ENCODE results near the gene SLC24A4.

The SLC24A4 gene

DNA sequence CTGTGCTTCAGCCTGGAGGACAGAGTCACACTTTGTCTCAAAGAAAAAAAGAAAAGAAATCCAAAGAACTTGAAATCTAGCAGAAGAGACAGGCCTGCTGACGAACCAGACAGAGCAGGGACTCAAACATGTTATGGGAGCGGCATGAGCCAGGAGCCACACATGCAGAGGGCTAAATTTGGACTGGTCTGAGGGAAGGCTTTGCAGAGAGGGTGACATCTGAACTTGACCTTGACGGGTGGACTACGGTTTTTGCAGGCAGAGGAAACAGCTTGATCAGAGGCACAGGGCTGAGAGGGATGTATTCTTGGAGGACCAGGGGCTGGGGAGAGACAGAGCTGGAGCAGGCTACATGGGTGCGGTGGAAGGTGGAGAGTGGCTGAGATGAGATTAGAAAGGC lies 20.5 kb upstream of the SLC24A4 start:
- H3K9me3 ChIP-seq (ENCODE audit: control extremely low read depth in 1 of 5, control insufficient read depth in 4 of 5, insufficient read depth in 2 of 5, low read depth in 1 of 5, low read length in 4 of 5): no peaks in the 10 kb centered on the region
- no peaks in the 10 kb centered on the region for H3K4me1 ChIP-seq (ENCODE audit: control extremely low read depth in 1 of 4, control insufficient read depth in 4 of 4, insufficient read depth in 4 of 4, low read length in 3 of 4)
- ChIA-PET POLR2A (no interaction called here), CTCF (no interaction called here)
- no peak overlapping the region for H3K4me3 ChIP-seq (ENCODE audit: control insufficient read depth in 1 of 7, extremely low read depth in 1 of 7, insufficient read depth in 4 of 7, low read depth in 2 of 7, low read length in 6 of 7)
- H3K27ac ChIP-seq (ENCODE audit: insufficient read depth in 1 of 2, low read depth in 1 of 2, low read length in 2 of 2, poor library complexity in 1 of 2, severe bottlenecking in 2 of 2): no peak overlapping the region
- H3K36me3 ChIP-seq (ENCODE audit: control insufficient read depth in 4 of 4, insufficient read depth in 4 of 4, low read length in 3 of 4): no peaks in the 10 kb centered on the region
- no peak for DNase-seq
- 93% methylated on average over 5 of the region's 5 CpGs for WGBS (ENCODE audit: insufficient coverage)
- peaks cover 0 to 15% (median 9%) of the 10 kb centered on the region in 5 experiments for H3K27me3 ChIP-seq (replicated peaks in 2 of 5; ENCODE audit: control insufficient read depth in 4 of 5, insufficient read depth in 5 of 5, low read length in 4 of 5)

- POLR2A ChIA-PET: no interaction called here
- Histone ChIP-seq H3K27ac (ENCODE audit: insufficient read depth in 1 of 2, low read depth in 1 of 2, low read length in 2 of 2, poor library complexity in 1 of 2, severe bottlenecking in 2 of 2) (no peak overlapping the region), H3K4me3 (ENCODE audit: control insufficient read depth in 1 of 7, extremely low read depth in 1 of 7, insufficient read depth in 4 of 7, low read depth in 2 of 7, low read length in 6 of 7) (no peak overlapping the region), H3K4me1 (ENCODE audit: control extremely low read depth in 1 of 4, control insufficient read depth in 4 of 4, insufficient read depth in 4 of 4, low read length in 3 of 4) (no peaks in the 10 kb centered on the region), H3K9me3 (ENCODE audit: control extremely low read depth in 1 of 5, control insufficient read depth in 4 of 5, insufficient read depth in 2 of 5, low read depth in 1 of 5, low read length in 4 of 5) (peaks cover 0 to 4% (median 0%) of the 10 kb centered on the region in 5 experiments), H3K27me3 (replicated peaks in 2 of 5; ENCODE audit: control insufficient read depth in 4 of 5, insufficient read depth in 5 of 5, low read length in 4 of 5) (peaks cover 0 to 14% (median 1%) of the 10 kb centered on the region in 5 experiments), H3K36me3 (ENCODE audit: control insufficient read depth in 4 of 4, insufficient read depth in 4 of 4, low read length in 3 of 4) (no peaks in the 10 kb centered on the region)
- no CpG with 5 or more reads among the region's 8 CpGs for WGBS (ENCODE audit: insufficient coverage)
- CTCF ChIA-PET: no interaction called here
- no peak for DNase-seq
Observed at GRCh38 chr14:92308716-92309115, 14.2 kb upstream of the SLC24A4 start.

GRCh38 chr14:92309968-92310530 lies 12.9 kb upstream of the SLC24A4 start:
- H3K27ac ChIP-seq (ENCODE audit: insufficient read depth in 1 of 2, low read depth in 1 of 2, low read length in 2 of 2, poor library complexity in 1 of 2, severe bottlenecking in 2 of 2): no peak overlapping the region
- ChIA-PET CTCF (interaction anchor here (0.6 kb wide), 1 partner anchor 125 kb away, joined by 4 read pairs; no protein-coding TSS in a partner anchor), POLR2A (no interaction called here)
- no peaks in the 10 kb centered on the region for H3K36me3 ChIP-seq (ENCODE audit: control insufficient read depth in 4 of 4, insufficient read depth in 4 of 4, low read length in 3 of 4)
- peaks cover 0 to 12% (median 0%) of the 10 kb centered on the region in 5 experiments for H3K27me3 ChIP-seq (replicated peaks in 2 of 5; ENCODE audit: control insufficient read depth in 4 of 5, insufficient read depth in 5 of 5, low read length in 4 of 5)
- DNase-seq: no peak
- no peak overlapping the region for H3K4me3 ChIP-seq (ENCODE audit: control insufficient read depth in 1 of 7, extremely low read depth in 1 of 7, insufficient read depth in 4 of 7, low read depth in 2 of 7, low read length in 6 of 7)
- H3K9me3 ChIP-seq (ENCODE audit: control extremely low read depth in 1 of 5, control insufficient read depth in 4 of 5, insufficient read depth in 2 of 5, low read depth in 1 of 5, low read length in 4 of 5): peaks cover 0 to 4% (median 0%) of the 10 kb centered on the region in 5 experiments
- no peaks in the 10 kb centered on the region for H3K4me1 ChIP-seq (ENCODE audit: control extremely low read depth in 1 of 4, control insufficient read depth in 4 of 4, insufficient read depth in 4 of 4, low read length in 3 of 4)
- WGBS (ENCODE audit: insufficient coverage): 76% methylated on average over 7 of the region's 7 CpGs

DNA sequence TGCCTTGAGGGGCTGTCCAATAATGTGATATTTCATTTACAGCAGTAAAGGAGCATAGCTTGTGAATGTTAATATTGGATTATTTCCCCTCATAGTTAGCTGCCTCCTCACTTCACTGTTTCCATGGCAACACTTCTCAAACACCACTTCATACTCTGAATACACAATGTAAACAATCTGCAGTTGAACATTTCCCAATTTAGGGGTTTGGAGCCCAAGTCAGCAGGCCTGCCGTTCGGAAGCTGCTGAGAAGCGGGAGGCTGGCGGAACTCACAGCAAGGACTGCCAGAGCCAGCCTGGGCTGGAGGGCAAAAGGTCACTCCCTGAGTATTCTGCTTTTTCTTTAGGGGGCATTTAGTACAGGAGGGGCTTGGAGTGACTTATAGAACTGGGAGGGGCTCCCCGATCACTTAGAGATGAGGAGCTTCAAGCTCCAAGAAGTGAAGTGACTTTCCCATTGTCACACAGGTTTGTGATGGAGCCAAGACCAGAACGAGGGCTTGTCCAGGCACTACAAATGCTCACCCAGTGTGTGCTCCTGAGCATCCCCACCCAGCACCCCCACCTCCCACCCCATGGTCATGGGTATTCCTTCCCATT lies 12.1 kb upstream of the SLC24A4 start:
- POLR2A ChIA-PET: no interaction called here
- CTCF ChIA-PET: interaction anchor here (0.5 to 0.6 kb wide), 3 partner anchors 15 to 454 kb away, joined by 3 to 4 read pairs (median 3); no protein-coding TSS in a partner anchor
- Histone ChIP-seq H3K9me3 (ENCODE audit: control extremely low read depth in 1 of 5, control insufficient read depth in 4 of 5, insufficient read depth in 2 of 5, low read depth in 1 of 5, low read length in 4 of 5) (peaks cover 0 to 4% (median 0%) of the 10 kb centered on the region in 5 experiments), H3K27me3 (replicated peaks in 2 of 5; ENCODE audit: control insufficient read depth in 4 of 5, insufficient read depth in 5 of 5, low read length in 4 of 5) (peaks cover 0 to 17% (median 0%) of the 10 kb centered on the region in 5 experiments), H3K36me3 (ENCODE audit: control insufficient read depth in 4 of 4, insufficient read depth in 4 of 4, low read length in 3 of 4) (no peaks in the 10 kb centered on the region), H3K27ac (ENCODE audit: insufficient read depth in 1 of 2, low read depth in 1 of 2, low read length in 2 of 2, poor library complexity in 1 of 2, severe bottlenecking in 2 of 2) (no peak overlapping the region), H3K4me3 (ENCODE audit: control insufficient read depth in 1 of 7, extremely low read depth in 1 of 7, insufficient read depth in 4 of 7, low read depth in 2 of 7, low read length in 6 of 7) (no peak overlapping the region), H3K4me1 (ENCODE audit: control extremely low read depth in 1 of 4, control insufficient read depth in 4 of 4, insufficient read depth in 4 of 4, low read length in 3 of 4) (no peaks in the 10 kb centered on the region)
- WGBS (ENCODE audit: insufficient coverage): 98% methylated on average over 5 of the region's 6 CpGs
- DNase-seq: no peak

DNA sequence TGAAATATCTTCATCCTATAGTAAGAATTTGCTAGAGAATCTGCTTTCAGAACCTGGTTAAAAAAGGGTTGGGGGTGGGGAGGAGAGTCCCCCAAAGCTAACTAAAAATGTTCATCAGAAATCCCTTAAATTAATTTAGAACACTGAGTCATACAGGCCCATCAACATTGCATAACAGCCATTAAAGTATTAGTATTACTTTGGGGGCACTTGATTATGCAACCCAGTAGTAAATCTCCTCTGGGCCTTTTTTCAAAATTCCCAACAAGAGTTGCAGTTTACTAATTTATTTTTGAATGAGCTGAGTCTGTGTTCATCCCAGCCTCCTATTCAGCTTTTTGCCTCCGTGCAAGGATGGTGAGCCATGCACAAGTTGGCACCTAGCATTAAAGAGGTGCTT lies 8.8 kb upstream of the SLC24A4 start:
- H3K27ac ChIP-seq (ENCODE audit: insufficient read depth in 1 of 2, low read depth in 1 of 2, low read length in 2 of 2, poor library complexity in 1 of 2, severe bottlenecking in 2 of 2): no peak overlapping the region
- H3K4me1 ChIP-seq (ENCODE audit: control extremely low read depth in 1 of 4, control insufficient read depth in 4 of 4, insufficient read depth in 4 of 4, low read length in 3 of 4): no peaks in the 10 kb centered on the region
- H3K9me3 ChIP-seq (ENCODE audit: control extremely low read depth in 1 of 5, control insufficient read depth in 4 of 5, insufficient read depth in 2 of 5, low read depth in 1 of 5, low read length in 4 of 5): peaks cover 0 to 4% (median 2%) of the 10 kb centered on the region in 5 experiments
- WGBS (ENCODE audit: insufficient coverage): no CpG with 5 or more reads among the region's 1 CpG
- CTCF ChIA-PET: interaction anchor here (1.0 kb wide), 1 partner anchor 9 kb away, joined by 5 read pairs; the partner anchor contains the start of gene SLC24A4
- H3K4me3 ChIP-seq (ENCODE audit: control insufficient read depth in 1 of 7, extremely low read depth in 1 of 7, insufficient read depth in 4 of 7, low read depth in 2 of 7, low read length in 6 of 7): no peak overlapping the region
- POLR2A ChIA-PET: no interaction called here
- peaks cover 0 to 13% (median 7%) of the 10 kb centered on the region in 5 experiments for H3K27me3 ChIP-seq (replicated peaks in 2 of 5; ENCODE audit: control insufficient read depth in 4 of 5, insufficient read depth in 5 of 5, low read length in 4 of 5)
- no peaks in the 10 kb centered on the region for H3K36me3 ChIP-seq (ENCODE audit: control insufficient read depth in 4 of 4, insufficient read depth in 4 of 4, low read length in 3 of 4)
- DNase-seq: no peak

GRCh38 chr14:92315050-92315805 lies 7.7 kb upstream of the SLC24A4 start:
- DNase-seq: no peak
- Histone ChIP-seq H3K9me3 (ENCODE audit: control extremely low read depth in 1 of 5, control insufficient read depth in 4 of 5, insufficient read depth in 2 of 5, low read depth in 1 of 5, low read length in 4 of 5) (peaks cover 0 to 4% (median 2%) of the 10 kb centered on the region in 5 experiments), H3K4me3 (ENCODE audit: control insufficient read depth in 1 of 7, extremely low read depth in 1 of 7, insufficient read depth in 4 of 7, low read depth in 2 of 7, low read length in 6 of 7) (no peak overlapping the region), H3K36me3 (ENCODE audit: control insufficient read depth in 4 of 4, insufficient read depth in 4 of 4, low read length in 3 of 4) (no peaks in the 10 kb centered on the region), H3K27ac (ENCODE audit: insufficient read depth in 1 of 2, low read depth in 1 of 2, low read length in 2 of 2, poor library complexity in 1 of 2, severe bottlenecking in 2 of 2) (no peak overlapping the region), H3K27me3 (replicated peaks in 2 of 5; ENCODE audit: control insufficient read depth in 4 of 5, insufficient read depth in 5 of 5, low read length in 4 of 5) (peaks cover 0 to 14% (median 13%) of the 10 kb centered on the region in 5 experiments), H3K4me1 (ENCODE audit: control extremely low read depth in 1 of 4, control insufficient read depth in 4 of 4, insufficient read depth in 4 of 4, low read length in 3 of 4) (no peaks in the 10 kb centered on the region)
- 83% methylated on average over 9 of the region's 11 CpGs for WGBS (ENCODE audit: insufficient coverage)
- ChIA-PET CTCF (no interaction called here), POLR2A (no interaction called here)

DNA sequence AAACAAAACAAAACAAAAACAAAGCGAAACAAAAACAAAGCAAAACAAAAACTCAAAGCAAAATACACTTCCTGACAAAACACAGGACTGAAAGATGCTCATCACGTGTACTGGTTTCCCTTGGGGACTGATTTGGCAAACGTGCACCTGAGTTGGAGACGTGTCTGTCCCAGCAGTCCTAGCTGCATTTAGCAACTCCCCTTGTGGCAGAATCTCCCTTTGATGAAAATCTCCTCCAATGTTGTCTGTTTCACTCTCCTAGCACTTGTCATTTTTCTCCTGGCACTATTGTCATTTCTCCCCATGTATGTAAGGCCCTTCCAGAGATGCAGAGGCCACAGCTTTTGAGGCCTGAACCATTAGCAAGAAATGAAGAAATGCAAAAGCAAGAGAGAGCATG lies 6.8 kb upstream of the SLC24A4 start:
- WGBS (ENCODE audit: insufficient coverage): 89% methylated on average over 3 of the region's 4 CpGs
- Histone ChIP-seq H3K36me3 (ENCODE audit: control insufficient read depth in 4 of 4, insufficient read depth in 4 of 4, low read length in 3 of 4) (no peaks in the 10 kb centered on the region), H3K4me3 (ENCODE audit: control insufficient read depth in 1 of 7, extremely low read depth in 1 of 7, insufficient read depth in 4 of 7, low read depth in 2 of 7, low read length in 6 of 7) (no peak overlapping the region), H3K4me1 (ENCODE audit: control extremely low read depth in 1 of 4, control insufficient read depth in 4 of 4, insufficient read depth in 4 of 4, low read length in 3 of 4) (no peaks in the 10 kb centered on the region), H3K9me3 (ENCODE audit: control extremely low read depth in 1 of 5, control insufficient read depth in 4 of 5, insufficient read depth in 2 of 5, low read depth in 1 of 5, low read length in 4 of 5) (peaks cover 0 to 4% (median 2%) of the 10 kb centered on the region in 5 experiments), H3K27ac (ENCODE audit: insufficient read depth in 1 of 2, low read depth in 1 of 2, low read length in 2 of 2, poor library complexity in 1 of 2, severe bottlenecking in 2 of 2) (no peak overlapping the region), H3K27me3 (replicated peaks in 2 of 5; ENCODE audit: control insufficient read depth in 4 of 5, insufficient read depth in 5 of 5, low read length in 4 of 5) (peaks cover under 1 to 23% (median 14%) of the 10 kb centered on the region in 5 experiments)
- no peak for DNase-seq
- CTCF ChIA-PET: interaction anchor here (1.1 kb wide), 1 partner anchor 9 kb away, joined by 3 read pairs; no protein-coding TSS in a partner anchor
- POLR2A ChIA-PET: no interaction called here
